Measurements from ENCODE around the gene ZBTB16. TPM values are rescaled to one million over a fixed set of nuclear protein-coding genes. Genes with fewer than 3 reads are reported as not detected.
A peak's percentile ranks its signal among the peaks of the same experiment; 100 is the strongest.

The ZBTB16 gene
- total and polyA plus RNA-seq, 12 donors = 7.9 to 119 (median 53.2) TPM

GRCh38 chr11:114291842-114292680 lies 232.6 kb downstream of the ZBTB16 start:
- Histone ChIP-seq H3K9me3 (replicated peaks in 1 of 3) (no peaks in the 10 kb centered on the region), H3K4me3 (peak overlapping the region in 1 of 4 donors; percentile 11), H3K4me1 (replicated peaks in 1 of 2) (peaks cover 0 to 12% of the 10 kb centered on the region in 2 donors), H3K36me3 (replicated peaks in 1 of 2) (no peaks in the 10 kb centered on the region), H3K27ac (peak overlapping the region in 1 of 5 donors; percentile 5), H3K27me3 (no peaks in the 10 kb centered on the region)
- intact Hi-C loops (cut with DNase I) = no loop called here
- no peak for DNase-seq
- 45 to 48% (median 47%) methylated on average over 4 of the region's 4 CpGs for WGBS, 4 donors
- TF ChIP-seq POLR2A (IDR thresholded peaks at IDR 0.05) = no peak
- TF ChIP-seq, protein P1, sequence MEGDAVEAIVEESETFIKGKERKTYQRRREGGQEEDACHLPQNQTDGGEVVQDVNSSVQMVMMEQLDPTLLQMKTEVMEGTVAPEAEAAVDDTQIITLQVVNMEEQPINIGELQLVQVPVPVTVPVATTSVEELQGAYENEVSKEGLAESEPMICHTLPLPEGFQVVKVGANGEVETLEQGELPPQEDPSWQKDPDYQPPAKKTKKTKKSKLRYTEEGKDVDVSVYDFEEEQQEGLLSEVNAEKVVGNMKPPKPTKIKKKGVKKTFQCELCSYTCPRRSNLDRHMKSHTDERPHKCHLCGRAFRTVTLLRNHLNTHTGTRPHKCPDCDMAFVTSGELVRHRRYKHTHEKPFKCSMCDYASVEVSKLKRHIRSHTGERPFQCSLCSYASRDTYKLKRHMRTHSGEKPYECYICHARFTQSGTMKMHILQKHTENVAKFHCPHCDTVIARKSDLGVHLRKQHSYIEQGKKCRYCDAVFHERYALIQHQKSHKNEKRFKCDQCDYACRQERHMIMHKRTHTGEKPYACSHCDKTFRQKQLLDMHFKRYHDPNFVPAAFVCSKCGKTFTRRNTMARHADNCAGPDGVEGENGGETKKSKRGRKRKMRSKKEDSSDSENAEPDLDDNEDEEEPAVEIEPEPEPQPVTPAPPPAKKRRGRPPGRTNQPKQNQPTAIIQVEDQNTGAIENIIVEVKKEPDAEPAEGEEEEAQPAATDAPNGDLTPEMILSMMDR (IDR thresholded peaks at IDR 0.05) = no peak

DNA sequence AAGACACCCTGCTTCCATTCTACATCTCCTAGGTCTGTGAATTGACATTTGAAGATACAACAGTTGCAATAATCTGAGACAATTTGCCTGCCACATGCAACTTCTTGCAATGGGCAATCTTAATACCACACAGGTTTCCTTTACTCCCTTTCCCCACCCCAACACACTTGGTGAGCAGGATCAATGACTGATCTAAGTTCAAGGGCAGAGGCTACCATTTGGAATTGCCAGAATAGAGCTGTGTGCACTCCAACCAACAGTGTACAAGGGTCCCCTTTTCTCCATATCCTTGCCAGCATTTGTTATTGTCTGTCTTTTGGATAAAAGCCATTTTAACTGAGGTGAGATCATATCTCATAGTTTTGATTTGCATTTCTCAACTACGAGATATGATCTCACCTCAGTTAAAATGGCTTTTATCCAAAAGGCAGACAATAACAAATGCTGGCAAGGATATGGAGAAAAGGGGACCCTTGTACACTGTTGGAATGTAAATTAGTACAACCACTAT lies 233.7 kb downstream of the ZBTB16 start:
- Histone ChIP-seq H3K4me1 (replicated peaks in 1 of 2) (peaks cover 0 to 12% of the 10 kb centered on the region in 2 donors), H3K27ac (peak overlapping the region in 2 of 5 donors; percentile 35 to 74), H3K27me3 (no peaks in the 10 kb centered on the region), H3K36me3 (replicated peaks in 1 of 2) (no peaks in the 10 kb centered on the region), H3K9me3 (replicated peaks in 1 of 3) (no peaks in the 10 kb centered on the region), H3K4me3 (no peak overlapping the region)
- WGBS, 4 donors = 48 to 77% (median 61%) methylated on average over 1 of the region's 1 CpG
- DNase-seq = no peak
- intact Hi-C loops (cut with DNase I) = no loop called here
- TF ChIP-seq POLR2A (IDR thresholded peaks at IDR 0.05) = no peak
- TF ChIP-seq, protein P1 (IDR thresholded peaks at IDR 0.05) = no peak

GRCh38 chr11:114295676-114296604 lies 236.4 kb downstream of the ZBTB16 start, which contains the start of gene NNMT:
Gene NNMT, plus strand, starts transcription at chr11:114296399. Its CDS starts 158 bp downstream, at chr11:114296557.
- H3K4me3 ChIP-seq = peak within 1 kb of the TSS in 1 of 4 donors; percentile 35
- TF ChIP-seq, protein P1 (IDR thresholded peaks at IDR 0.05) = no peak
- TF ChIP-seq POLR2A (IDR thresholded peaks at IDR 0.05) = peak in 1 of 2 donors; percentile 30
- 49 to 58% (median 51%) methylated on average over 11 of the region's 11 CpGs for WGBS, 4 donors
- no peaks in the 10 kb centered on the region for H3K36me3 ChIP-seq (replicated peaks in 1 of 2)
- peaks cover 0 to 12% of the 10 kb centered on the region in 2 donors for H3K4me1 ChIP-seq (replicated peaks in 1 of 2)
- no peaks in the 10 kb centered on the region for H3K27me3 ChIP-seq
- peak in 6 of 7 donors; percentile 42 to 72 (median 55) for DNase-seq
- H3K9me3 ChIP-seq (replicated peaks in 1 of 3) = no peaks in the 10 kb centered on the region
- intact Hi-C loops (cut with DNase I) = no loop called here
- H3K27ac ChIP-seq = peak within 1 kb of the TSS; percentile 51 to 86 (median 79)

Measured in adrenal gland (tissue), 12 donors.